Activated T-helper 9 cell treated with anti-CD3 and anti-CD28 coated beads, Interleukin-2, amount 50 U/mL, for 16 hours (primary cell): ENCODE data around the gene MTHFD1L.
"Not testable (repeated sequence)": the region's sequence is repeated elsewhere in the genome, so short reads cannot be mapped to it uniquely, and the experiment has no call there.

Experiments used
- DNase-seq: peaks from one replicate; pipeline ENCODE4 v3.0.0-alpha.2; 2020; ENCODE audit warnings: low read depth

The MTHFD1L gene

GRCh38 chr6:151067684-151068596 lies 202.4 kb downstream of the MTHFD1L start:
- no peak for DNase-seq

GRCh38 chr6:151068761-151069312 lies 203.3 kb downstream of the MTHFD1L start:
- DNase-seq, result no peak

DNA sequence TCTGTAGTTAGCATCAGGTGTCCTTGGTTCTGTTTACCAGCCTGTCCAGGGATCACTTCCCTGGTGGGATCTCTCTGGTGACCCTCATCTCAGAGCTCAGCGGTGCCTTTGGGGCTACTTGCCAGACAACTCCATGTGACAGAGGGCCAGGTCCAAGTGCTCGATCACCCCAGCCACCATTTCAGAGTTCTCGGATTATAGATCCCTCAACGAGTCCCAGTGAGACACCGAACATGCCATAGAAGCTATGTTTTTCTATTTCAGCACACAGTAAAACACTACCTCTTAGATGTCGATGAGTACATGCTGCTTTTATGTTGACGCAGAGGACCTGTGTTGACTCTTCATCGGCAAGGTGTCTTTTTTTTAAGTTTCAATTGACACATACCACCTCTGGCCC lies 204.1 kb downstream of the MTHFD1L start:
- DNase-seq, result no peak

- no peak for DNase-seq
These were observed 205.1 kb downstream of the MTHFD1L start for GRCh38 chr6:151070631-151071051.

- DNase-seq, result no peak
These were observed 205.8 kb downstream of the MTHFD1L start for GRCh38 chr6:151071295-151071694.

DNA sequence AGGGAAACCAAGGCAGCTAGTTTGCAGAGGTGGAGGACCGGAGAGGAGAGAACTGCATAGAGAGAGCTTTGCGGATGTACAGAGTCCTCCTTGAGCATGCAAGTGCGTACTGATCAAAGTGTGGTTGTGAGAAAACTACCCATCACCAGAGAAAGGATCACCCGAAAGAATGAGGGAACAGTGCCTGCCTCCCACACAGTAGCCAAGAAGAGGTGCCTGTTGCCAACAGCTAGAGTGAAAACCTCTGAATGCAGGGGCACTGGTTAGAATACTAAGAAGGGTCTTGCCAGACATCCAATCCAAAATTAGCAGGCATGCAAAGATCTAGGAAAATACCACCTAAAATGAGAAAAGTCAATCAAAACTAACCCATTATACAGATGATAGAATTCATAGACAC lies 207.6 kb downstream of the MTHFD1L start:
- DNase-seq, result no peak

DNA sequence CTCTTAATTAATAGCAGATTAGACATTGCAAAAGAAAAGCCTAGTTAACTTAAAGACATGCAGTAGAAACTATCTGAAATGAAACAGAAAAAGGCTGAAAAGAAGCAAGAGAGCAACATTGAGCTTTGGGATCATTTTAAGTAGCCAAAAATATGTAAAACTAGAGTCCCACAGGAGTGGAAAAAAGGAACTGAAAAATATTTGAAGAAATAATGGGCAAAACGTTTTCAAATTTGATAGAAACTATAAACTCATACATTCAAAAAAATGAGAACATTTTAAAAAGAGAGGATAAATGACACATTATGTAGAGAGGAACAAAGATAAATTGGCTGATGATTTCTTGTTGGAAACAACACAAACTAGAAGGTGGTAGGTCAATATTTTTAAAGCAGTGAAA lies 208.2 kb downstream of the MTHFD1L start:
- DNase-seq, result no peak

GRCh38 chr6:151075005-151075404 lies 209.5 kb downstream of the MTHFD1L start:
- DNase-seq, result no peak

DNA sequence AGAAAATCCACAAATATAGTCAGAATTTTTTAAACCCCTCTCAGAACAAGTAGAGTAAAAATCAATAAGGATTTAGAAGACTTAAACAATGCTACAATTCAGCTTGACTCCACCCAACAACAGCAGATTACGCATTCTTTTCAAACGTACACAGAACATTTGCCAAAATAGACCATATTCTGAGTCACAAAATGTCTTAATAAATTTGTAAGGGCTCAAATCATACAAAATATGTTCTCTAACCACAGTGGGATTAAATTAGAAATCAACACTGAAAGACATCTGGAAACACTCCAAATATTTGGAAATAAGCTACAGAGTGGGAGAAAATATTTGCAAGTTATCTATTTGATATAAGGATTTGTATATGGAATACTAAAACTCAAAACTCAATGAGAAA lies 210.0 kb downstream of the MTHFD1L start:
- DNase-seq, result no peak

DNA sequence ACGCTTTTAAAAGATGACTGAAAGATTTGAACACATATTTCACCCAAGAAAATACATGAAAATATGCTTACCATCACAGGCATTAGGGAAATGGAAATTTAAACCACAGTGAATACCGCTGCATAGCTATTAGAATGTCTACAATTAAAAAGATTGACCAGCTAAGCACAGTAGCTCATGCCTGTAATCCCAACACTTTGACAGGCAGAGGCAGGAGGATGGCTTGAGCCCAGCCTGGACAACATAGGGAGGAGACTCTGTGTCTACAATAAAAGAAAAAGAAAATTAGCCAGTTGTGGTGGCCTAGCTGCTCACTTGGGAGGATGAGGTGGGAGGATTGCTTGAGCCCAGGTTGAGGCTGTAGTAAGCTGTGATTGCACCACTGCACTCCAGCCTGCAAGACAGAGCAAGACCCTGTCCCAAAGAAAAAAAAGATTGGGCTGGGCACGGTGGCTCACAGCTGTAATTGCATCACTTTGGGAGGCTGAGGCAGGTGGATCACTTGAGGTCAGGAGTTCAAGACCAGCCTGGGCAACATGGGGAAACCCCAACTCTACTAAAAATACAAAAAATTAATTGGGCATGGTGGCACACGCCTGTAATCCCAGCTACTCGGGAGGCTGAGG lies 210.5 kb downstream of the MTHFD1L start:
- DNase-seq, result no peak

DNA sequence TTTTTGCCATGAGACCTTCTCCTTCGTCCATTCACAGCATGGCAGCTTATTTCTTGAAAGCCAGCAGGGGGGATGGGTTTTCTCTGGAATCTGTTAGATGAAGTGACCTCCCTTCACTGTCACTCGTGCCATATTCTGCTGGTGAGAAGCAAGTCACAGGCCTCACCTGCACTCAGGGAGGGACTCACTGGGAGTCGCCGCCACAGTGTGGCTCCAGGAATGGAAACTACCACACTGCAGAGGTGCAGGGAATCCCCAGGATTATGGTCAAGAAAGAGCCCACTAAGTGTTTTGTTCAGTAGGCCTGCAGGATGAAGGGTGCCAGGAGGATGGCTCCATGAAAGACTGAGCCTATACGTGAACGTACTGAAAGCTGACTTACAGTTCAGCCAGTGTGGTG lies 213.2 kb downstream of the MTHFD1L start:
- no peak for DNase-seq

DNA sequence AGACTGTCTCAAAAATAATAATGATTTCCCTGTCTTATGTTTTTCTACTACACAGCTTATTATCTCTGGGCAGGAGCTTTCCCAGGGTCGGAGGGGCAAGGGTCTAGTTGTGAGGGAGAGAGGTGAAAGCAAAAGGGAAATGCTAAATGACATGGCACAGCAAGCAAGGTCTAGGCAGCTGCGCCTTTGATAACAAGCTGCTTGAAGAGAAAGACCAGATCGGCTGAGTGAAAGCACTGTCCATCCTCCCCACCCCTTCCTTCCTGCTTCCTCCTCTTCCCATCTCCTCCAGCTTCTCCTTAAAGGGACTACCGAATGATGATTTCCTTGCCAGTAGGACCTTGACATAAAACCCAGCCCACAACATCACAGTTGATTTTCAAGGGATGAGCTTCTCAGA lies 216.2 kb downstream of the MTHFD1L start:
- DNase-seq, result no peak

DNA sequence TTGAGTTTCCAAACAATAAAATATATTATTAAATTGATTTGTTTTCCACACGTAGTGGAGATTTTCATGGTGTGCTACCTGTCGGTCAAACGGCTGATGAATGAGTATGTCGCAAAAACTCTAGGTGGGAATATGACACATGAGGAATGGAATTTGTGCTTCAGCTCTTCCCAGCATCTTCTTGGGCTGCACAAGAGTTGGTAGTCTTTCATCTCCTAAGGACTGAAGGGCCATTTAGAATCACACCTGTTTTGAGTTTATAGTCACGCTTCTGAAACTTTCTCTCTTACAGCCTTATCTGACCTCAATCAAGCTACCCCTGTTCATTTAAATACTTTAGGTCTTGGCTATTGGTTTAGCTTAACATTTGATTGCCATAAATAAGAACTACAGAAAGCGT lies 216.6 kb downstream of the MTHFD1L start:
- DNase-seq, result no peak

GRCh38 chr6:151084275-151084674 lies 218.8 kb downstream of the MTHFD1L start:
- no peak for DNase-seq

GRCh38 chr6:151087055-151087454 lies 221.6 kb downstream of the MTHFD1L start:
- DNase-seq, result not testable (repeated sequence)

GRCh38 chr6:151087861-151088598 lies 222.5 kb downstream of the MTHFD1L start:
- no peak for DNase-seq

DNA sequence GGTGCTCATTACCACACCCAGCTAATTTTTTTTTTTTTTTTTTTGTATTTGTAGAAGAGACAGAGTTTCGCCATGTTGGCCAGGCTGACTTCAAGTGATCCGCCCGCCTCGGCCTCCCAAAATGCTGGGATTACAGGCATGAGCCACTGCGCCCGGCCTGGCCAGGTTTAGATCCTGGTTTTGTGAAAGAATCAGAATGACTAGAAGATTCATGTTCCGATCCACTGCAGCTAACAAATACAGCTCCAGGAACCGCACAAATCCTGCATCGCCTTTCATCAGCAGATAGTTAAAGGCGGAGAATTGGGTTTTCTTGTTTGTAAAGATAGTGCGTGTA lies 223.1 kb downstream of the MTHFD1L start:
- DNase-seq, result no peak

DNA sequence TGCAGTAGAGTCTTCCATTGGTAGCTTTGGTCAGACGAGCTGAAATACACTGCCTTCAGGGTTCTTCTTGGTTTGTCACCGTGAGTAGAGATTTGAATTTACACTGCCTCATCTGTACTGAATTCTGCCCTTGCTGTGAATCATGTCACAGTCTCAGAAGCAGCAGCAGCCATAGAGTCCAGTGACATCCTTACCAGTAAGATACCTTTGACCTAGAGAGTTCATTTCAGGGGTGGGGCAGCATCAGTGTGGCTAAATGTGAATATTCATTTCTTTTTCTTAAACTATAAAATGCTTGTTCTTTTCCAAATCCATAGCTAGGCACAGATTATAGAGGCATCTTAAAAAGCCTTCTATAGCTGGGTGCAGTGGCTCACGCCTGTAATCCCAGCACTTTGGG lies 223.5 kb downstream of the MTHFD1L start:
- no peak for DNase-seq

DNA sequence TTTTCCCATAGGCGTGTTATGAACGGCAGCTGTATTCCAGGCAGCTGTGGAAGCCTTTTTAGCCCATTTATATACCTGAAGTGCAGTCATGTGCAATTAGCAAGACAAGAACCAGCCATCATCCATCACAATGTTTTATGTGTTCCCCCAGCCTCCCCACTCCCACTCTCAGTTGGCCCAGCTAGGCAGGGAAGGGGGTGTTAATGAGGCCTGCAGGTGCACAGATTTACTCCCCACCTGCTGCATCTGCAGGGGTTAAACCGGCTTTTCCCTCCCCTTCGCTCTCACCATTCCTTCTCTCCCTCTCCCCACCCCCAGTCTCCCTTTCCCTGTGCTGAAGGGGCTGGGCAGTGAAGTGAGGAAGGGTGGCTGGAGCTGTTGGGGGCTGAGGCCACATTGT lies 224.5 kb downstream of the MTHFD1L start:
- DNase-seq, result no peak

GRCh38 chr6:151091571-151091970 lies 226.1 kb downstream of the MTHFD1L start:
- DNase-seq, result no peak

DNA sequence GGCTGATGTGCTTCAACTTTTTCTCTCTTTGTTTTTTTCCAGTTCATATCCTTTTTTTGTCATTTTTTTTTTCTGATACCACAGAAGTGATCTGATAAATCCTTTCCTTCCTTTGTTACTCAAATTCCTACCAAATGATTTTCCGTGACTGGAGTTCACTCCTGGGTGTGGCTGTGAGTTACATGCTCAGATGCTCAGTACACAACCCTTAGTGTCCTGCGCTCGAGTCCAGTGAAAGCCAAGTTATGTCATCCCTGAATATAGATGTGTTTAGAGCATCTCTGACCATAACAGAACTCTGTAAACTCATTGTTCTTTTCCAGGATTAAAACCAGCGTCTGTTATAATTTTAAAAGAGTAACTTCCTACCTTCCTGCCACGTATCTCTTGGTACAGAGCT lies 227.1 kb downstream of the MTHFD1L start:
- DNase-seq, result no peak

- no peak for DNase-seq
These were observed 228.2 kb downstream of the MTHFD1L start for GRCh38 chr6:151093706-151094105.
